ENCODE results near the gene MAML3.
A peak's percentile ranks its signal among the peaks of the same experiment; 100 is the strongest.

The MAML3 gene

DNA sequence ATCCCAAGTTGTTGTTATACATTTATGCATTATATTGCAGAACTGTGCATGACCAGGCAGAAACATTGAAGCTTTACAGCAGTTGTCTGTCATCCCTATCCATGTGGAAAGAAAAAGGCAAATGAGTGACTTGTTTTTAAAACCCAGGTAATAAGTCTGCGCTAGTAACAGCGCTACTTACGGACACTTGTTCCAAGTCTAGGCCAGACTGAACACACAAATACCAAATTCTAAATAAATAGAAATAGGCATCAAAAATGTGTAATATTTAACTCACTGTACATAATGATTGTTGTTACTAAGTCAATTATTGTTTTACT, 548 bp upstream of the MAML3 start:
- TF ChIP-seq MAX (IDR thresholded peaks at IDR 0.05) (no peak), FOXM1 (IDR thresholded peaks at IDR 0.05; ENCODE audit: borderline replicate concordance, low read depth) (no peak), TAF1 (IDR thresholded peaks at IDR 0.05; ENCODE audit: low read depth) (no peak), RAD21 (IDR thresholded peaks at IDR 0.05; ENCODE audit: low read depth) (no peak), TEAD4 (IDR thresholded peaks at IDR 0.05) (no peak)
- TF ChIP-seq, protein P1, sequence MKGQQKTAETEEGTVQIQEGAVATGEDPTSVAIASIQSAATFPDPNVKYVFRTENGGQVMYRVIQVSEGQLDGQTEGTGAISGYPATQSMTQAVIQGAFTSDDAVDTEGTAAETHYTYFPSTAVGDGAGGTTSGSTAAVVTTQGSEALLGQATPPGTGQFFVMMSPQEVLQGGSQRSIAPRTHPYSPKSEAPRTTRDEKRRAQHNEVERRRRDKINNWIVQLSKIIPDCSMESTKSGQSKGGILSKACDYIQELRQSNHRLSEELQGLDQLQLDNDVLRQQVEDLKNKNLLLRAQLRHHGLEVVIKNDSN (IDR thresholded peaks at IDR 0.05) = no peak
- TF ChIP-seq, protein P2, sequence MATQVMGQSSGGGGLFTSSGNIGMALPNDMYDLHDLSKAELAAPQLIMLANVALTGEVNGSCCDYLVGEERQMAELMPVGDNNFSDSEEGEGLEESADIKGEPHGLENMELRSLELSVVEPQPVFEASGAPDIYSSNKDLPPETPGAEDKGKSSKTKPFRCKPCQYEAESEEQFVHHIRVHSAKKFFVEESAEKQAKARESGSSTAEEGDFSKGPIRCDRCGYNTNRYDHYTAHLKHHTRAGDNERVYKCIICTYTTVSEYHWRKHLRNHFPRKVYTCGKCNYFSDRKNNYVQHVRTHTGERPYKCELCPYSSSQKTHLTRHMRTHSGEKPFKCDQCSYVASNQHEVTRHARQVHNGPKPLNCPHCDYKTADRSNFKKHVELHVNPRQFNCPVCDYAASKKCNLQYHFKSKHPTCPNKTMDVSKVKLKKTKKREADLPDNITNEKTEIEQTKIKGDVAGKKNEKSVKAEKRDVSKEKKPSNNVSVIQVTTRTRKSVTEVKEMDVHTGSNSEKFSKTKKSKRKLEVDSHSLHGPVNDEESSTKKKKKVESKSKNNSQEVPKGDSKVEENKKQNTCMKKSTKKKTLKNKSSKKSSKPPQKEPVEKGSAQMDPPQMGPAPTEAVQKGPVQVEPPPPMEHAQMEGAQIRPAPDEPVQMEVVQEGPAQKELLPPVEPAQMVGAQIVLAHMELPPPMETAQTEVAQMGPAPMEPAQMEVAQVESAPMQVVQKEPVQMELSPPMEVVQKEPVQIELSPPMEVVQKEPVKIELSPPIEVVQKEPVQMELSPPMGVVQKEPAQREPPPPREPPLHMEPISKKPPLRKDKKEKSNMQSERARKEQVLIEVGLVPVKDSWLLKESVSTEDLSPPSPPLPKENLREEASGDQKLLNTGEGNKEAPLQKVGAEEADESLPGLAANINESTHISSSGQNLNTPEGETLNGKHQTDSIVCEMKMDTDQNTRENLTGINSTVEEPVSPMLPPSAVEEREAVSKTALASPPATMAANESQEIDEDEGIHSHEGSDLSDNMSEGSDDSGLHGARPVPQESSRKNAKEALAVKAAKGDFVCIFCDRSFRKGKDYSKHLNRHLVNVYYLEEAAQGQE (IDR thresholded peaks at IDR 0.05; ENCODE audit: low read depth) = no peak

DNA sequence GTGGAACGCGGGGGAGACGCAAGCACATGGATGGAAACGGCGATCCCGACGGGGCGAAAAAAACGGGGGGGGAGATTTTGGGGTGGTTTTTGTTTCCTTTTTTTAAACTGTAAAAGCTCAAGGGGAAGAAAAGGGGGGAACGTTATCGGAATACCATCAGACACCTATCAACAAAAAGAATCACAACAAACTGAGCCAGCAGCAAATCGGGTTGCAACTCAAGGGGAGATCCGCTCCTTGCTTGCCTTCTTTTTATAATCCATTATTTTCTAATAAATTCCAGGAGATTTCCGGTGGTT, 616 bp downstream of the MAML3 start:
- TF ChIP-seq TCF12 (IDR thresholded peaks at IDR 0.05; ENCODE audit: low read depth) (no peak), EP300 (IDR thresholded peaks at IDR 0.05; ENCODE audit: borderline replicate concordance) (no peak), CREB1 (IDR thresholded peaks at IDR 0.05; ENCODE audit: low read depth) (no peak), TEAD4 (IDR thresholded peaks at IDR 0.05) (no peak), TAF1 (IDR thresholded peaks at IDR 0.05; ENCODE audit: low read depth) (no peak), NFIC (IDR thresholded peaks at IDR 0.05) (no peak), YY1 (IDR thresholded peaks at IDR 0.05; ENCODE audit: low read depth) (no peak), CEBPB (IDR thresholded peaks at IDR 0.05) (no peak), ZBTB7A (IDR thresholded peaks at IDR 0.05; ENCODE audit: low read depth) (no peak), FOXM1 (IDR thresholded peaks at IDR 0.05; ENCODE audit: borderline replicate concordance, low read depth) (no peak), EGR1 (IDR thresholded peaks at IDR 0.05) (no peak), MAX (IDR thresholded peaks at IDR 0.05) (no peak), RAD21 (IDR thresholded peaks at IDR 0.05; ENCODE audit: low read depth) (no peak)
- TF ChIP-seq, protein P1 (IDR thresholded peaks at IDR 0.05) = no peak
- TF ChIP-seq, protein P2 (IDR thresholded peaks at IDR 0.05; ENCODE audit: low read depth) = no peak

DNA sequence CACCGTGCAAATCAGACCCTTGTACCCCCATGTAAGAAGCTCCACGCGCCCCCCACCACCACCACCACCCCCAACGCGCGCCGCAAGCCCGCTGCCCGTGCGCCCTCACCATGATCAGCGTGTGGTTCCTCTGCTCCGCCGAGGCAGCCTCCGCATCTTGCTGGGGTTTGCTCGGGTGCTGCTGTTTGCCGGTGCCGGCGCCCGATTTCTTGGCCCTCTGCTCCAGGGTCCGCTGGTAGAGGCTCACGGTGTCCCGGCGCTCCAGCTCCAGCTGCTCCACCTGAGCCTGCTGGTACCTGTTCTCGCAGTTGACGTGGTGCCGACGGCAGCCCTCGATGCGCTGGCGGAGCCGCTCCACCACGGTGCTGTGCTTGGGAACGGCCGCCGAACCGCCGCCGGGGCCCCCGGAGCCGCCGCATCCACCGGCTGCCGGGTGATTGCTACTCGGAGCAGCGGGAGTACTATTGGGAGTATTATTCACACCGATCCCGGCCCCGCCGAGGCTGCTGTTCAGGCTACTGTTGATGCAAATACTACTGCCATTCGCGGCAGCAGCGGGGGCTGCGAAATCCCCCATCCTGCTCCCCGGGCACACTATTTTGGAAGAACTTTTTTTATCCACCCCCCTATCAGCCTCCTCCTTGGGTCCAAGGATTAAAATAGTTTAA, 1.1 kb downstream of the MAML3 start:
- TF ChIP-seq TAF1 (IDR thresholded peaks at IDR 0.05; ENCODE audit: low read depth) (no peak), ZBTB7A (IDR thresholded peaks at IDR 0.05; ENCODE audit: low read depth) (peak; percentile 44; the same call in 1 of the 2 replicates), CREB1 (IDR thresholded peaks at IDR 0.05; ENCODE audit: low read depth) (no peak), TEAD4 (IDR thresholded peaks at IDR 0.05) (no peak), NFIC (IDR thresholded peaks at IDR 0.05) (no peak), TCF12 (IDR thresholded peaks at IDR 0.05; ENCODE audit: low read depth) (no peak), CEBPB (IDR thresholded peaks at IDR 0.05) (no peak), FOXM1 (IDR thresholded peaks at IDR 0.05; ENCODE audit: borderline replicate concordance, low read depth) (no peak), MAX (IDR thresholded peaks at IDR 0.05) (peak; percentile 25; the same call in 1 of the 2 replicates)
- TF ChIP-seq, protein P2 (IDR thresholded peaks at IDR 0.05; ENCODE audit: low read depth) = no peak

DNA sequence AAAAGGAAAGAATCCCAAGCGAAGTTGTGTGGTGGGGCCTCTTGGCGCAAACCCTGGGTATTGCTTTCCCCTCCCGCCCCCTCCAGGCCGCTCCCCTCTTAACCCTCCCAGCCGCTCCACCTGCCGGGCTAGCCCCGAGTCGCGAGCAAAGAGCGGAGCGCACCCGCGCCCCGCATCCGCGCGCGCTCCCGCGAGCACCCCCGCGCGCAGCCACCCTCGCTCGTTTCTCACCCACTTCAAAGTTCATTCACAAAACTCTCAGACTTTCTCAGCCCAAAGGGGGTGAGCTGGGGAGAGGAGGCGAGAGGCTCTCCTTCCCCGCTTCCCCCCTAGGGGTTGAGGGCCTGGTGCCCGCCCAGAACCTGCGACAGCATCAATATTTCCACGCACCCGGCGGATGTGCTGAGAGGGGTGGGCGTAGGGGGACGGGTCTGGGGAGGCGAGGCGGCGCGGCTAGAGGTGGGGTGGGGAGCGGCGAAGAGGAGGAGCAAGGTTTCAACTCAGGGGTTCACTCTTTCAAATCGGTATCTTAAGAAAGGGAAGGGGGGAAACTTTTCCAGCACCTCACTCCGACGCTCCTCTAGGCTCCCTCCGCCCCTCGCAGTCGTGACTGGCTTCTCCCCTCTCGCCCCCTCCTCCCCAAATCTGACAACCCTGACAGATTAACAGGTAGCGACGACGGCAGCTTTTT, 1.8 kb downstream of the MAML3 start:
- TF ChIP-seq RAD21 (IDR thresholded peaks at IDR 0.05; ENCODE audit: low read depth) (no peak), TAF1 (IDR thresholded peaks at IDR 0.05; ENCODE audit: low read depth) (no peak), MAX (IDR thresholded peaks at IDR 0.05) (no peak; the same call in 1 of the 2 replicates), FOXM1 (IDR thresholded peaks at IDR 0.05; ENCODE audit: borderline replicate concordance, low read depth) (no peak), EGR1 (IDR thresholded peaks at IDR 0.05) (no peak), TCF12 (IDR thresholded peaks at IDR 0.05; ENCODE audit: low read depth) (no peak)

All from Ishikawa (cell line).